PC-9 (cell line): ENCODE data around the gene ADAMTS6. TPM values are rescaled to one million over a fixed set of nuclear protein-coding genes. Genes with fewer than 3 reads are reported as not detected.
"Not testable (repeated sequence)": the region's sequence is repeated elsewhere in the genome, so short reads cannot be mapped to it uniquely, and the experiment has no call there.

ENCODE experiments used
- BruUV-seq: library from RNA; stranded (reverse); fragments of 400-500 nt; replicated peaks from 2 replicates; lab custom pipeline; 2021; lab: Mats Ljungman, UMichigan
- CTCF ChIA-PET: fragments of 300-600 bp; sonication (Branson Sonifier 250); formaldehyde crosslinking; loops from one replicate; lab custom pipeline; 2022; ENCODE audit warnings: antibody characterized with exemption; lab: Charles Lee
- POLR2A ChIA-PET: fragments of 300-600 bp; sonication (Branson Sonifier 250); formaldehyde crosslinking; loops from one replicate; lab custom pipeline; 2022; ENCODE audit warnings: antibody characterized with exemption; ENCODE audit not compliant: unreplicated experiment; lab: Charles Lee
- DNase-seq, 2 experiments: peaks; one replicate each; pipeline versions ENCODE4 v3.0.0 to v3.0.0-alpha.2; 2015 to 2022; ENCODE audit warnings: mixed read lengths in 1 of 2
- H2AFZ ChIP-seq: fragments of 200-600 bp; sonication (generic); 2 replicates; pipeline ENCODE4 v1.8.1; 2017; ENCODE audit warnings: antibody characterized with exemption
- H3F3A ChIP-seq: fragments of 200-600 bp; sonication (generic); 2 replicates; pipeline ENCODE4 v1.8.1; 2017; ENCODE audit warnings: antibody characterized with exemption, mild to moderate bottlenecking, low read depth; ENCODE audit not compliant: insufficient read depth
- H3K27ac ChIP-seq: fragments of 200-600 bp; sonication (generic); 2 replicates; pipeline ENCODE4 v1.6.1; 2016; ENCODE audit warnings: mixed run types
- H3K27me3 ChIP-seq: fragments of 200-600 bp; sonication (generic); 2 replicates; pipeline ENCODE4 v1.6.1; 2016; ENCODE audit warnings: low read depth, mixed run types; ENCODE audit not compliant: insufficient read depth
- H3K36me3 ChIP-seq: fragments of 200-600 bp; sonication (generic); 2 replicates; pipeline ENCODE4 v1.6.1; 2016; ENCODE audit warnings: low read depth, mixed run types
- H3K4me1 ChIP-seq: fragments of 200-600 bp; sonication (generic); replicated peaks from 2 replicates; pipeline ENCODE4 v1.6.1; 2016; ENCODE audit warnings: mixed run types; ENCODE audit not compliant: insufficient read depth
- H3K4me2 ChIP-seq: fragments of 200-600 bp; sonication (generic); 2 replicates; pipeline ENCODE4 v1.6.1; 2017; ENCODE audit warnings: mixed run types
- H3K4me3 ChIP-seq: fragments of 200-600 bp; sonication (generic); 2 replicates; pipeline ENCODE4 v1.6.1; 2016; ENCODE audit warnings: mixed run types
- H3K79me2 ChIP-seq: fragments of 200-600 bp; sonication (generic); 2 replicates; pipeline ENCODE4 v1.6.1; 2017; ENCODE audit warnings: low read depth, mixed run types
- H3K9me2 ChIP-seq: fragments of 200-600 bp; sonication (generic); 2 replicates; pipeline ENCODE4 v1.8.1; 2017; ENCODE audit warnings: mild to moderate bottlenecking; ENCODE audit not compliant: insufficient read depth
- H3K9me3 ChIP-seq: fragments of 200-600 bp; sonication (generic); 2 replicates; pipeline ENCODE4 v1.8.1; 2016; ENCODE audit warnings: low read depth; ENCODE audit not compliant: insufficient read depth
- H4K20me1 ChIP-seq: fragments of 200-600 bp; sonication (generic); 2 replicates; pipeline ENCODE4 v1.8.1; 2017; ENCODE audit not compliant: insufficient read depth
- CTCF ChIP-seq: fragments of 200-600 bp; sonication (generic); conservative IDR thresholded peaks from 2 replicates; pipeline ENCODE4 v1.6.1; 2017; ENCODE audit warnings: mixed run types, antibody characterized with exemption, mild to moderate bottlenecking, moderate library complexity
- EZH2 ChIP-seq: fragments of 200-600 bp; sonication (generic); IDR thresholded peaks from 2 replicates; pipeline ENCODE4 v1.8.0; 2017; ENCODE audit warnings: antibody characterized with exemption, low read depth
- intact Hi-C: fragments of 100-400 bp; cut with micrococcal nuclease; formaldehyde crosslinking; loops from one replicate; pipeline ENCODE4 v1.10.0; 2022; ENCODE audit not compliant: unreplicated experiment
- total RNA-seq: library from RNA; stranded (reverse); gene quantifications from 2 replicates; pipeline ENCODE4 v1.2.3, GENCODE V29; 2021

Gene ADAMTS6
- total RNA-seq, 1 experiment from 2014 or later, result 1.4 TPM

- H3K36me3 ChIP-seq, result no peaks in the 10 kb centered on the region
- DNase-seq, result no peak
- CTCF ChIA-PET, result no interaction called here
- H3K9me3 ChIP-seq, result no peaks in the 10 kb centered on the region
- H3K27ac ChIP-seq, result no peak overlapping the region
- no peak overlapping the region for H2AFZ ChIP-seq
- BruUV-seq, result no TSS peak
- no peaks in the 10 kb centered on the region for H4K20me1 ChIP-seq
- no peaks in the 10 kb centered on the region for H3K4me1 ChIP-seq
- H3K9me2 ChIP-seq, result no peaks in the 10 kb centered on the region
- H3K4me2 ChIP-seq, result no peak overlapping the region
- POLR2A ChIA-PET, result no interaction called here
- H3F3A ChIP-seq, result no peaks in the 10 kb centered on the region
- no peak for TF ChIP-seq CTCF
- TF ChIP-seq EZH2, result no peak
- H3K27me3 ChIP-seq, result no peaks in the 10 kb centered on the region
- intact Hi-C loops, result no loop called here
- no peak overlapping the region for H3K4me3 ChIP-seq
- H3K79me2 ChIP-seq, result no peaks in the 10 kb centered on the region
Measured at GRCh38 chr5:65326922-65327321, 154.8 kb downstream of the ADAMTS6 start.

- intact Hi-C loops, result no loop called here
- Histone ChIP-seq H3K36me3 (no peaks in the 10 kb centered on the region), H3K27me3 (no peaks in the 10 kb centered on the region), H3K4me1 (no peaks in the 10 kb centered on the region), H3K4me2 (no peak overlapping the region), H3K9me3 (no peaks in the 10 kb centered on the region), H2AFZ (no peak overlapping the region), H3K9me2 (no peaks in the 10 kb centered on the region), H3K4me3 (no peak overlapping the region), H3K27ac (no peak overlapping the region), H3F3A (no peaks in the 10 kb centered on the region), H3K79me2 (no peaks in the 10 kb centered on the region), H4K20me1 (no peaks in the 10 kb centered on the region)
- POLR2A ChIA-PET, result no interaction called here
- BruUV-seq, result no TSS peak
- CTCF ChIA-PET, result no interaction called here
- no peak for DNase-seq
- TF ChIP-seq CTCF (no peak), EZH2 (no peak)
Measured at GRCh38 chr5:65324226-65324625, 157.5 kb downstream of the ADAMTS6 start.

GRCh38 chr5:65320704-65321103 lies 161.0 kb downstream of the ADAMTS6 start:
- not testable (repeated sequence) for H3K4me1 ChIP-seq, H3K9me3 ChIP-seq, BruUV-seq

GRCh38 chr5:65320250-65320649 lies 161.5 kb downstream of the ADAMTS6 start:
- POLR2A ChIA-PET, result no interaction called here
- CTCF ChIA-PET, result no interaction called here
- DNase-seq, result no peak

More at GRCh38 chr5:65320704-65321103, 161.0 kb downstream of the ADAMTS6 start:
- H4K20me1 ChIP-seq, H3K36me3 ChIP-seq, H2AFZ ChIP-seq, H3K27ac ChIP-seq, H3K79me2 ChIP-seq, H3F3A ChIP-seq, H3K9me2 ChIP-seq, H3K4me3 ChIP-seq, H3K4me2 ChIP-seq, POLR2A ChIA-PET, DNase-seq, H3K27me3 ChIP-seq, CTCF ChIA-PET, intact Hi-C loops: not testable (repeated sequence)

More at GRCh38 chr5:65320250-65320649, 161.5 kb downstream of the ADAMTS6 start:
- intact Hi-C loops, result no loop called here
- H3K4me2 ChIP-seq, result no peak overlapping the region
- no peaks in the 10 kb centered on the region for H3K9me2 ChIP-seq
- H3K4me3 ChIP-seq, result no peak overlapping the region
- no peaks in the 10 kb centered on the region for H3K79me2 ChIP-seq
- no peaks in the 10 kb centered on the region for H3F3A ChIP-seq
- no peaks in the 10 kb centered on the region for H3K4me1 ChIP-seq
- no peaks in the 10 kb centered on the region for H4K20me1 ChIP-seq
- no peak for TF ChIP-seq EZH2
- no peak for TF ChIP-seq CTCF
- H2AFZ ChIP-seq, result no peak overlapping the region
- no TSS peak for BruUV-seq
- no peak overlapping the region for H3K27ac ChIP-seq
- H3K36me3 ChIP-seq, result no peaks in the 10 kb centered on the region
- H3K27me3 ChIP-seq, result no peaks in the 10 kb centered on the region
- no peaks in the 10 kb centered on the region for H3K9me3 ChIP-seq
